ENCODE measurements around the gene MEF2D.

The MEF2D gene

GRCh38 chr1:156495401-156496140, 5.0 kb downstream of the MEF2D start:
- TF ChIP-seq, protein P1, sequence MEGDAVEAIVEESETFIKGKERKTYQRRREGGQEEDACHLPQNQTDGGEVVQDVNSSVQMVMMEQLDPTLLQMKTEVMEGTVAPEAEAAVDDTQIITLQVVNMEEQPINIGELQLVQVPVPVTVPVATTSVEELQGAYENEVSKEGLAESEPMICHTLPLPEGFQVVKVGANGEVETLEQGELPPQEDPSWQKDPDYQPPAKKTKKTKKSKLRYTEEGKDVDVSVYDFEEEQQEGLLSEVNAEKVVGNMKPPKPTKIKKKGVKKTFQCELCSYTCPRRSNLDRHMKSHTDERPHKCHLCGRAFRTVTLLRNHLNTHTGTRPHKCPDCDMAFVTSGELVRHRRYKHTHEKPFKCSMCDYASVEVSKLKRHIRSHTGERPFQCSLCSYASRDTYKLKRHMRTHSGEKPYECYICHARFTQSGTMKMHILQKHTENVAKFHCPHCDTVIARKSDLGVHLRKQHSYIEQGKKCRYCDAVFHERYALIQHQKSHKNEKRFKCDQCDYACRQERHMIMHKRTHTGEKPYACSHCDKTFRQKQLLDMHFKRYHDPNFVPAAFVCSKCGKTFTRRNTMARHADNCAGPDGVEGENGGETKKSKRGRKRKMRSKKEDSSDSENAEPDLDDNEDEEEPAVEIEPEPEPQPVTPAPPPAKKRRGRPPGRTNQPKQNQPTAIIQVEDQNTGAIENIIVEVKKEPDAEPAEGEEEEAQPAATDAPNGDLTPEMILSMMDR (IDR thresholded peaks at IDR 0.05; ENCODE audit: control insufficient read depth, insufficient read depth, low read depth, low read length, missing control alignments) = no peak
- no peak for DNase-seq (ENCODE audit: low read depth)
- no peak overlapping the region for H3K4me3 ChIP-seq (ENCODE audit: control insufficient read depth, low read depth, low read length)

GRCh38 chr1:156494309-156494895, 6.2 kb downstream of the MEF2D start:
- H3K4me3 ChIP-seq (ENCODE audit: control insufficient read depth, low read depth, low read length) = no peak overlapping the region
- TF ChIP-seq, protein P1 (IDR thresholded peaks at IDR 0.05; ENCODE audit: control insufficient read depth, insufficient read depth, low read depth, low read length, missing control alignments) = no peak
- DNase-seq (ENCODE audit: low read depth) = no peak

DNA sequence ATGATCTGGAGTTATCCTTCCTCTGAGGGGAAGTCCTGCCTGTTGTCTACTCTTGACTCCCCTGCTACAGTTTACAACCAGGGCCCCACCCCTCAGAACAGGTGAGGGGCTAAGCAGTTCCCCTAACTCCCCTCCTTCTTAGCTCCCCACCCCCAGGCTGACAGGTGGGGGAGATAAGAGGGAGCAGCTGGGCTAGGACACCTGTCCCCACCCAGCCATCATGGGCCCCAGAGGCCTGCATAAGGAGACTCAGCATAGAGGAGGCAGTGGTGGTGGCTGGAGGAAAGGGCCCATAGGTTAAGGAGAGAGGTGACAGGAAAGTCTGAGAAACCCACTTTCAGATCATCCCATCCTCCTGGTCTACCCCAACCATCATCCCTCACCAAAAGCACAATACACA, 6.8 kb downstream of the MEF2D start:
- DNase-seq (ENCODE audit: low read depth) = no peak
- H3K4me3 ChIP-seq (ENCODE audit: control insufficient read depth, low read depth, low read length) = no peak overlapping the region
- TF ChIP-seq, protein P1 (IDR thresholded peaks at IDR 0.05; ENCODE audit: control insufficient read depth, insufficient read depth, low read depth, low read length, missing control alignments) = no peak

DNA sequence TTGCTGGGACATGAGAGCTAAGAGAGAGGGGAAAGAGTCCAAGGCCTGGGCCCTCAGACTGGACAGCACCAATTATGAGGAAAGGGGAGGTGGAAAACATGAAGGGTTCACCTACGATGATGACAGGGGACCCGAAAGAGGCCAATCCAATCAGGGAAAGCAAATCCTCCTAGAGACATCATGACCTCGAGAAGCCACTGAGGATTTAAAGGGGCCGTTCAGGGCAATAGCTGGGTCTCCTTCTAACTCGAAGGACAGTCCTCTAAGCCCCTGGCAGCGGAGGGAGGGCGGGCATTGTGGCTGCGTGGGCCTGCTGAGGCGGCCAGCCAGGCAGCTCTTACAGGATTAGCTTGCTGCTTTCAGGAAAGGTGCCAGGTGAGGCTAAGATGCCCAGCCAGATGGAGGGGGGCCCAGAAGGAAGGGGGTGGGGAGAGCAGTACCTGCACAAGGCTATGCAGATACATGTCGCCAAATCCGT, 7.4 kb downstream of the MEF2D start:
- no peak overlapping the region for H3K4me3 ChIP-seq (ENCODE audit: control insufficient read depth, low read depth, low read length)
- no peak for DNase-seq (ENCODE audit: low read depth)

DNA sequence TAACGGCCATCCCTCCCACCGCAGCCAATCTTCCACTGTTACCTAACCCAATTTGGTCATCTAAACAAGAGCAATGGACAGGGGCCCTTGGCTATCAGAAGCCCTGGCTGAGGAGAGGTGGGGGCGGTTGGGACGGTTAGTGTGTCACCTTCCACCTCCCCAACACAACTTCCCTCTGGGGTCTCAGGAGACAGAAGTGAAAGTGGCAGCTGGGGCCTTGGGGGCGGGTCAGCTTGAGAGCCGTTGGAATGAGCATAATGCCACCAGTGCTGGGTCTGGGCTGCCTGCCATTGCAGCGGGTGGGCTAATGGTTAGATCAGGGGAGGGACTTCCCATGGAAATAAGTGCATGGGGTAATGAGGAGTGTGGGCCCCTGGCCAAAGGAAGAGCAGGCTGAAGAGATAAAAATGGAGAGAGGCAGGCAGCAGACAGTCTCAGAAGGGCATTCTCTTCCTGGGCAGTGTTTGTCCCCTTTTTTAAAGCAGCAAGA, 7.9 kb downstream of the MEF2D start:
- no peak overlapping the region for H3K4me3 ChIP-seq (ENCODE audit: control insufficient read depth, low read depth, low read length)
- DNase-seq (ENCODE audit: low read depth) = no peak
- TF ChIP-seq, protein P1 (IDR thresholded peaks at IDR 0.05; ENCODE audit: control insufficient read depth, insufficient read depth, low read depth, low read length, missing control alignments) = no peak

More for the DNA sequence above, 7.4 kb downstream of the MEF2D start:
- TF ChIP-seq, protein P1 (IDR thresholded peaks at IDR 0.05; ENCODE audit: control insufficient read depth, insufficient read depth, low read depth, low read length, missing control alignments) = no peak

DNA sequence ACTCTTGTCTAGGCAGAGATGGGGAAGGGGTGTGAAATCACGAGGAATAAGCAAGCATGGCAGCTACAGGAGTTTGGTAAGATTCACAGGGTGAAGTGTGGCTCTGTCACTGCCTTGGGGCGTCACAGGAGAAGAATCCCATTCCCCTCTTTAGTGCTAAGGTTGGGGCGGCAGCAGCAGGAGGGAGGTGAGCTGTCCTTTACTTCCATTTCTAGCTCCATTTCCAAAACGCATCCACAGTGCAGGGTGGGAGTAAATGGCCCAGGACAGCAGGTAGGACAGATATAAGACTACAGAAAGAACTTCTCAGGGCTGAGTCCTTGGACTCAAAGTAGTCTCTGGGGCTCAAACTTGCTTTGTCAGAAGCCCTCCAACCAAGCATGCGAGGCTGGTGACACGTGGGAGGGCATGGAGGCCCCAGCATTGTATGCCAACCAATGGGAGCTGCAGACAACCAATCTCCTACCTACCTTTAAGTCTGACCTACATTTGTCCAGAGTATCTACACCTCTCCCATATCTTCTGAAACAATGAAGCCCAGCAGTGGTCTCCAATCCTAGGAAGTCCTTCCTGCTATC, 8.5 kb downstream of the MEF2D start:
- TF ChIP-seq, protein P1 (IDR thresholded peaks at IDR 0.05; ENCODE audit: control insufficient read depth, insufficient read depth, low read depth, low read length, missing control alignments) = no peak
- no peak for DNase-seq (ENCODE audit: low read depth)
- H3K4me3 ChIP-seq (ENCODE audit: control insufficient read depth, low read depth, low read length) = no peak overlapping the region
